B cell (primary cell): ENCODE measurements around the gene RGP1. TPM values are rescaled to one million over a fixed set of nuclear protein-coding genes. Genes with fewer than 3 reads are reported as not detected.

Source experiments
- ATAC-seq: fragments of 200-7000 bp; cut with Tn5 transposase; one replicate; pipeline ENCODE4 v1.10.0; 2021; ENCODE audit warnings: low read depth, mild to moderate bottlenecking, moderate number of reproducible peaks, moderate library complexity
- CTCF ChIA-PET: fragments of 350-600 bp; sonication (Branson Sonifier 250); formaldehyde crosslinking; loops from one replicate; lab custom pipeline; 2021; ENCODE audit warnings: antibody characterized with exemption, inconsistent platforms; lab: Charles Lee
- POLR2A ChIA-PET: fragments of 350-600 bp; sonication (Branson Sonifier 250); formaldehyde crosslinking; loops from one replicate; lab custom pipeline; 2021; ENCODE audit warnings: antibody characterized with exemption; lab: Charles Lee
- DNase-seq: peaks from one replicate; pipeline ENCODE4 v3.0.0; 2013
- H2AFZ ChIP-seq: 2 replicates; pipeline ENCODE4 v1.6.1; 2012; ENCODE audit warnings: mild to moderate bottlenecking, low read depth, low read length; ENCODE audit not compliant: insufficient read depth, poor library complexity, severe bottlenecking
- H3K27ac ChIP-seq, 2 donors: 1 replicate in 1 of 2; 2 replicates in 1 of 2; pipeline ENCODE4 v1.5.1; 2012 to 2013; ENCODE audit warnings: low read length in 2 of 2, mild to moderate bottlenecking in 2 of 2, moderate library complexity in 1 of 2
- H3K27me3 ChIP-seq, 4 experiments: fragments of 200-600 bp in 1 of 4; sonication (generic) in 1 of 4; replicated peaks in 1 of 4; 1 replicate in 2 of 4; 2 replicates in 2 of 4; pipeline versions ENCODE4 v1.6.1 to v1.7.0; 2013 to 2016; ENCODE audit warnings: low read length in 3 of 4, mild to moderate bottlenecking in 2 of 4, mixed read lengths in 1 of 4, moderate library complexity in 1 of 4; ENCODE audit not compliant: insufficient read depth in 4 of 4, control insufficient read depth in 3 of 4; ENCODE audit errors: control extremely low read depth in 1 of 4
- H3K36me3 ChIP-seq, 2 experiments: replicated peaks in 1 of 2; 1 replicate in 1 of 2; 2 replicates in 1 of 2; pipeline versions ENCODE4 v1.6.1 to v1.7.1; 2013; ENCODE audit warnings: low read length in 1 of 2; ENCODE audit not compliant: insufficient read depth in 2 of 2, control insufficient read depth in 1 of 2; ENCODE audit errors: control extremely low read depth in 1 of 2, extremely low read depth in 1 of 2
- H3K4me1 ChIP-seq, 2 donors: fragments of 200-600 bp in 1 of 2; sonication (generic) in 1 of 2; 1 replicate in 1 of 2; 2 replicates in 1 of 2; pipeline versions ENCODE4 v1.5.1 to v1.6.1; 2013 to 2017; ENCODE audit warnings: low read length in 2 of 2; ENCODE audit not compliant: control insufficient read depth in 2 of 2, insufficient read depth in 2 of 2
- H3K4me2 ChIP-seq: replicated peaks from 2 replicates; pipeline ENCODE3; 2012; ENCODE audit warnings: mild to moderate bottlenecking, low read depth, low read length; ENCODE audit not compliant: poor library complexity, severe bottlenecking
- H3K4me3 ChIP-seq, 5 experiments: fragments of 200-600 bp in 1 of 5; sonication (generic) in 1 of 5; 1 replicate in 3 of 5; 2 replicates in 2 of 5; pipeline versions ENCODE4 v1.5.1 to v1.7.0; 2011 to 2016; ENCODE audit warnings: low read length in 4 of 5, mild to moderate bottlenecking in 4 of 5, low read depth in 2 of 5, control low read depth in 1 of 5, moderate library complexity in 1 of 5; ENCODE audit not compliant: insufficient read depth in 1 of 5; ENCODE audit errors: control extremely low read depth in 1 of 5, extremely low read depth in 1 of 5
- H3K79me2 ChIP-seq: fragments of 200-600 bp; sonication (generic); one replicate; pipeline ENCODE4 v1.6.0; 2016; ENCODE audit warnings: low read length; ENCODE audit not compliant: control insufficient read depth, insufficient read depth
- H3K9ac ChIP-seq: fragments of 200-600 bp; sonication (generic); 2 replicates; pipeline ENCODE4 v1.6.1; 2017; ENCODE audit warnings: mild to moderate bottlenecking, low read length, moderate library complexity
- H3K9me3 ChIP-seq, 3 donors: one replicate each; pipeline versions ENCODE4 v1.6.1 to v1.7.1; 2013; ENCODE audit warnings: low read length in 2 of 3; ENCODE audit not compliant: control insufficient read depth in 2 of 3, insufficient read depth in 1 of 3; ENCODE audit errors: control extremely low read depth in 1 of 3
- H4K20me1 ChIP-seq: 2 replicates; pipeline ENCODE4 v1.6.0; 2012; ENCODE audit warnings: mild to moderate bottlenecking, low read length; ENCODE audit not compliant: insufficient read depth, control insufficient read depth, poor library complexity, severe bottlenecking
- H3K27ac Mint-ChIP-seq: one replicate; pipeline ENCODE4 v1.8.0; 2021; ENCODE audit warnings: mixed read lengths
- H3K27me3 Mint-ChIP-seq: one replicate; pipeline ENCODE4 v1.8.0; 2021; ENCODE audit warnings: mixed read lengths
- H3K4me1 Mint-ChIP-seq: one replicate; pipeline ENCODE4 v1.8.0; 2021; ENCODE audit warnings: mixed read lengths
- H3K4me3 Mint-ChIP-seq: one replicate; pipeline ENCODE4 v1.8.0; 2021; ENCODE audit warnings: mixed read lengths
- H3K9me3 Mint-ChIP-seq: one replicate; pipeline ENCODE4 v1.8.0; 2022; ENCODE audit warnings: mixed read lengths; ENCODE audit not compliant: insufficient read depth
- CTCF ChIP-seq: fragments of 200-600 bp; IDR thresholded peaks from one replicate; pipeline ENCODE4 v1.8.0; 2022; ENCODE audit warnings: antibody characterized with exemption, mild to moderate bottlenecking
- EZH2 ChIP-seq: IDR thresholded peaks from 2 replicates; pipeline ENCODE4 v1.6.1; 2012; ENCODE audit warnings: borderline replicate concordance, low read depth, mild to moderate bottlenecking, moderate library complexity, low read length; ENCODE audit not compliant: insufficient read depth, poor library complexity, severe bottlenecking
- WGBS: methylation state at CpG from one replicate; pipeline ENCODE4 v1.1.5; 2013; ENCODE audit warnings: missing lambda C conversion rate; ENCODE audit not compliant: insufficient coverage; 5-methylcytosine and 5-hydroxymethylcytosine counted together
- intact Hi-C: fragments of 100-400 bp; cut with micrococcal nuclease; formaldehyde crosslinking; loops from one replicate; pipeline ENCODE4 v1.10.0; 2022
- polyA plus RNA-seq: library from polyadenylated mRNA; depleted of rRNA; stranded (reverse); fragments of >200 nt; gene quantifications from 2 replicates; pipeline ENCODE4 v1.2.3, GENCODE V29; 2012
- total RNA-seq, 2 donors: library from RNA; stranded (reverse); fragments of 120-200 nt in 1 of 2; gene quantifications; 1 replicate in 1 of 2; 2 replicates in 1 of 2; pipeline versions ENCODE4 v1.2.3 to v1.2.4, GENCODE V29; 2013 to 2022

Gene RGP1
- total and polyA plus RNA-seq, 2 donors (not counting 1 experiment from before 2014, with no cell fraction given), result 17.6 to 42.3 TPM

- H3K27me3 ChIP-seq, result peaks cover 0 to 6% (median 3%) of the 10 kb centered on the region in 4 experiments
- no peak overlapping the region for H2AFZ ChIP-seq
- Mint-ChIP-seq H3K4me3 (no peak overlapping the region), H3K27ac (no peak overlapping the region), H3K27me3 (peaks cover 4% of the 10 kb centered on the region), H3K4me1 (peaks cover 9% of the 10 kb centered on the region), H3K9me3 (no peaks in the 10 kb centered on the region)
- ATAC-seq, result no peak
- H3K79me2 ChIP-seq, result peaks cover 5% of the 10 kb centered on the region
- no peak for DNase-seq
- H3K9ac ChIP-seq, result no peak overlapping the region
- H3K4me2 ChIP-seq, result no peak overlapping the region
- TF ChIP-seq CTCF (no peak), EZH2 (no peak)
- WGBS, result 100% methylated on average over 2 of the region's 2 CpGs
- peaks cover 9% of the 10 kb centered on the region for H4K20me1 ChIP-seq
- no peak overlapping the region for H3K4me3 ChIP-seq
- intact Hi-C loops, result no loop called here
- H3K36me3 ChIP-seq, result no peaks in the 10 kb centered on the region
- H3K4me1 ChIP-seq, result peaks cover 5% of the 10 kb centered on the region in 2 donors
- ChIA-PET CTCF (interaction anchor here (0.6 to 2.6 kb wide), 4 partner anchors 32 to 152 kb away, joined by 3 to 24 read pairs (median 12); no protein-coding TSS in a partner anchor), POLR2A (no interaction called here)
- H3K27ac ChIP-seq, result no peak overlapping the region
- H3K9me3 ChIP-seq, result no peaks in the 10 kb centered on the region
Measured at GRCh38 chr9:35793461-35793860, 44.4 kb downstream of the RGP1 start.

GRCh38 chr9:35795695-35796094 is 46.6 kb downstream of the RGP1 start:
- TF ChIP-seq CTCF (no peak), EZH2 (no peak)
- peaks cover 2% of the 10 kb centered on the region for H3K79me2 ChIP-seq
- H3K27me3 Mint-ChIP-seq, result no peaks in the 10 kb centered on the region
- POLR2A ChIA-PET, result interaction anchor here (0.6 kb wide), 1 partner anchor 1967 kb away, joined by 3 read pairs; no protein-coding TSS in a partner anchor
- ATAC-seq, result no peak
- H4K20me1 ChIP-seq, result peaks cover 6% of the 10 kb centered on the region
- no peak for DNase-seq
- H3K9me3 ChIP-seq, result no peaks in the 10 kb centered on the region
- H3K27ac ChIP-seq, result no peak overlapping the region
- peaks cover 0 to 4% (median 1%) of the 10 kb centered on the region in 4 experiments for H3K27me3 ChIP-seq
- no peak overlapping the region for H3K4me2 ChIP-seq
- H3K4me3 ChIP-seq, result no peak overlapping the region
- no peak overlapping the region for H3K9ac ChIP-seq
- H3K4me1 ChIP-seq, result peaks cover 0 to 5% of the 10 kb centered on the region in 2 donors
- H3K9me3 Mint-ChIP-seq, result no peaks in the 10 kb centered on the region
- H3K4me3 Mint-ChIP-seq, result no peak overlapping the region
- H3K36me3 ChIP-seq, result peaks cover 0 to 3% of the 10 kb centered on the region in 2 experiments
- no peak overlapping the region for H2AFZ ChIP-seq
- intact Hi-C loops, result no loop called here
- H3K27ac Mint-ChIP-seq, result no peak overlapping the region
- CTCF ChIA-PET, result interaction anchor here (2.0 kb wide), 1 partner anchor 86 kb away, joined by 6 read pairs; no protein-coding TSS in a partner anchor
- peaks cover 3% of the 10 kb centered on the region for H3K4me1 Mint-ChIP-seq
